NB4 (cell line): Measurements from ENCODE around the gene SLC16A12.

Experiments used
- DNase-seq: peaks from one replicate; pipeline ENCODE4 v3.0.0; 2010; ENCODE audit warnings: low read depth
- H3K4me3 ChIP-seq: one replicate; pipeline ENCODE4 v1.5.1; 2011; ENCODE audit warnings: mild to moderate bottlenecking, low read depth, low read length, moderate library complexity
- CTCF ChIP-seq: IDR thresholded peaks from one replicate; pipeline ENCODE4 v1.5.1; 2012; ENCODE audit warnings: low read depth, low read length
- MAX ChIP-seq: IDR thresholded peaks from 2 replicates; pipeline ENCODE4 v1.6.1; 2011; ENCODE audit warnings: low read depth, low read length
- MYC ChIP-seq: IDR thresholded peaks from 2 replicates; pipeline ENCODE4 v1.6.1; 2011; ENCODE audit warnings: low read depth, low read length
- POLR2A ChIP-seq: IDR thresholded peaks from 2 replicates; pipeline ENCODE4 v1.6.1; 2011; ENCODE audit warnings: mild to moderate bottlenecking; ENCODE audit not compliant: insufficient read length; ENCODE audit errors: extremely low read depth

Gene SLC16A12

GRCh38 chr10:89475125-89475524 is 60.3 kb downstream of the SLC16A12 start:
- DNase-seq, result no peak
- H3K4me3 ChIP-seq, result no peak overlapping the region
- TF ChIP-seq MAX (no peak), MYC (no peak), POLR2A (no peak), CTCF (no peak)

GRCh38 chr10:89474452-89474851 is 60.9 kb downstream of the SLC16A12 start:
- DNase-seq, result no peak
- TF ChIP-seq MYC (no peak), POLR2A (no peak), MAX (no peak), CTCF (no peak)
- no peak overlapping the region for H3K4me3 ChIP-seq

- no peak overlapping the region for H3K4me3 ChIP-seq
- DNase-seq, result no peak
- TF ChIP-seq MAX (no peak), MYC (no peak), CTCF (no peak), POLR2A (no peak)
Measured at GRCh38 chr10:89471110-89471809, 64.1 kb downstream of the SLC16A12 start.

GRCh38 chr10:89470628-89471027 is 64.8 kb downstream of the SLC16A12 start:
- DNase-seq, result no peak
- H3K4me3 ChIP-seq, result no peak overlapping the region
- TF ChIP-seq MAX (no peak), POLR2A (no peak), CTCF (no peak), MYC (no peak)

GRCh38 chr10:89469517-89469916 is 65.9 kb downstream of the SLC16A12 start:
- H3K4me3 ChIP-seq, result no peak overlapping the region
- TF ChIP-seq MYC (no peak), POLR2A (no peak), CTCF (no peak), MAX (no peak)
- no peak for DNase-seq
